Breast epithelium (tissue), 4 donors: Measurements from ENCODE around the gene UBL4B. TPM values are rescaled to one million over a fixed set of nuclear protein-coding genes. Genes with fewer than 3 reads are reported as not detected.

Source experiments
- DNase-seq, 2 donors: peaks; one replicate each; pipeline ENCODE4 v3.0.0-alpha.2; 2019; ENCODE audit warnings: low spot score in 2 of 2
- H3K27ac ChIP-seq, 2 donors: fragments of 200-600 bp; sonication (generic) in 1 of 2; one replicate each; pipeline ENCODE4 v1.5.1; 2016 to 2019; ENCODE audit warnings: mild to moderate bottlenecking in 1 of 2
- H3K27me3 ChIP-seq, 2 donors: fragments of 200-600 bp; sonication (generic) in 1 of 2; one replicate each; pipeline versions ENCODE4 v1.5.1 to v1.6.0; 2017 to 2019; ENCODE audit warnings: control low read depth in 1 of 2, mild to moderate bottlenecking in 1 of 2
- H3K36me3 ChIP-seq: fragments of 200-600 bp; one replicate; pipeline ENCODE4 v1.5.1; 2019
- H3K4me1 ChIP-seq, 2 donors: fragments of 200-600 bp; sonication (generic); one replicate each; pipeline ENCODE4 v1.5.1; 2016 to 2019; ENCODE audit warnings: control low read depth in 1 of 2
- H3K4me3 ChIP-seq, 3 donors: fragments of 200-600 bp; sonication (generic); 1 replicate in 2 of 3; 2 replicates in 1 of 3; pipeline ENCODE4 v1.5.1; 2016 to 2019; ENCODE audit warnings: mild to moderate bottlenecking in 3 of 3, moderate library complexity in 2 of 3
- H3K9me3 ChIP-seq, 2 donors: fragments of 200-600 bp; sonication (generic) in 1 of 2; one replicate each; pipeline ENCODE4 v1.5.1; 2016 to 2019; ENCODE audit warnings: control low read depth in 1 of 2
- POLR2A ChIP-seq: fragments of 450-650 bp; IDR thresholded peaks from one replicate; pipeline ENCODE4 v1.6.1; 2016; ENCODE audit warnings: antibody characterized with exemption, mild to moderate bottlenecking, moderate library complexity
- POLR2AphosphoS5 ChIP-seq, 3 donors: sonication (generic); formaldehyde crosslinking; IDR thresholded peaks; one replicate each; pipeline ENCODE4 v1.6.1; 2017; ENCODE audit warnings: antibody characterized with exemption in 3 of 3
- intact Hi-C: fragments of 100-400 bp; cut with DNase I; formaldehyde crosslinking; loops from one replicate; pipeline ENCODE4 v1.15.1; 2023; ENCODE audit warnings: low total_unique reads
- total RNA-seq, 3 donors: library from RNA; depleted of rRNA; stranded (reverse); fragments of >200 nt; gene quantifications; one replicate each; pipeline ENCODE4 v1.1.0, GENCODE V29; 2016
- TF ChIP-seq, protein P1 (sequence below), 3 donors: fragments of 450-650 bp; IDR thresholded peaks; one replicate each; pipeline ENCODE4 v1.5.1; 2016 to 2017; ENCODE audit warnings: antibody characterized with exemption in 3 of 3, mild to moderate bottlenecking in 3 of 3, moderate library complexity in 3 of 3

Gene UBL4B
- total RNA-seq, 3 donors from 2014 or later, result 0.29 to 1.6 (median 0.96) TPM

DNA sequence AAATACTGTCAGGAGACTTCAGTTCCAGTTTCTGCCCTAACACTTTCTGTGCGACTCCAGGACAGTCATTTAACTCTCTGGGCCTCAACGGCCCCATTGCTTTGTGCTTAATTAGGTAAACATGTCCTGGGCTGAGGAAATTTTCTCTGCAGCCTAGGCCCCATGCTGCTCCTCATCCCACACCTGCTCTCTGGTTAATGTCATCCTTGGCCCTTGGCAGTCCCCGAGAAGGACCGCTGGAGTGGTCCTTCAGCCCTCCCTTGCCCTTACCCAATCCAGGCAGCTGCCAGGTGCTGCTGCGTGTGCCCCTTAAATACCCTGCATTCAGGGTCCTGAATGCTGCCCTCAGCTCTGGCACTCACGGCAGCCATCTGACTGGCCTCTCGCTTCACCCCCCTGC is 18.7 kb downstream of the UBL4B start:
- Histone ChIP-seq H3K4me1 (no peaks in the 10 kb centered on the region), H3K9me3 (no peaks in the 10 kb centered on the region), H3K36me3 (no peaks in the 10 kb centered on the region), H3K27ac (no peak overlapping the region), H3K27me3 (peaks cover 0 to 18% of the 10 kb centered on the region in 2 donors), H3K4me3 (no peak overlapping the region)
- no peak for TF ChIP-seq POLR2A
- TF ChIP-seq, protein P1, sequence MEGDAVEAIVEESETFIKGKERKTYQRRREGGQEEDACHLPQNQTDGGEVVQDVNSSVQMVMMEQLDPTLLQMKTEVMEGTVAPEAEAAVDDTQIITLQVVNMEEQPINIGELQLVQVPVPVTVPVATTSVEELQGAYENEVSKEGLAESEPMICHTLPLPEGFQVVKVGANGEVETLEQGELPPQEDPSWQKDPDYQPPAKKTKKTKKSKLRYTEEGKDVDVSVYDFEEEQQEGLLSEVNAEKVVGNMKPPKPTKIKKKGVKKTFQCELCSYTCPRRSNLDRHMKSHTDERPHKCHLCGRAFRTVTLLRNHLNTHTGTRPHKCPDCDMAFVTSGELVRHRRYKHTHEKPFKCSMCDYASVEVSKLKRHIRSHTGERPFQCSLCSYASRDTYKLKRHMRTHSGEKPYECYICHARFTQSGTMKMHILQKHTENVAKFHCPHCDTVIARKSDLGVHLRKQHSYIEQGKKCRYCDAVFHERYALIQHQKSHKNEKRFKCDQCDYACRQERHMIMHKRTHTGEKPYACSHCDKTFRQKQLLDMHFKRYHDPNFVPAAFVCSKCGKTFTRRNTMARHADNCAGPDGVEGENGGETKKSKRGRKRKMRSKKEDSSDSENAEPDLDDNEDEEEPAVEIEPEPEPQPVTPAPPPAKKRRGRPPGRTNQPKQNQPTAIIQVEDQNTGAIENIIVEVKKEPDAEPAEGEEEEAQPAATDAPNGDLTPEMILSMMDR (IDR thresholded peaks at IDR 0.05), result no peak
- no peak for TF ChIP-seq POLR2AphosphoS5 (IDR thresholded peaks at IDR 0.05)
- intact Hi-C loops, result no loop called here
- no peak for DNase-seq

DNA sequence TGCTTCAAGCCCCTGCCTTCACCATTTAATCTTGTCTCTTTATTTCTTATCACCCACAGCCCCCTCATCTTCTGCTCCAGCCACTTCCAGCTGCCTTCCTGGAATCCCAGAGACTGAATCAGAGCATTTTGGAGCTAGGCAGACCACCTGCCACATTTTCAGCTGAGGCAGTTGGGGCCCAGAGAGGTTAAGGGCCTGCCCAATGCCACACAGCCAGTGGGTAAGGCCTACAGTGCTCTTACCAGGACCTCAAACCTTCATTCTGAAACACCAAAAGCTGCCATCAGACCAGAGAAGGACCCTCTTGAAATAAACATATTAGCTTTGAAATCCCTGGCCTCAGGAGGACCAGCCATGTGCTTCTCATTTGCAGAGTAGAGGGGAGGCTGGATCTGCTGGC is 20.4 kb downstream of the UBL4B start:
- Histone ChIP-seq H3K36me3 (no peaks in the 10 kb centered on the region), H3K4me1 (no peaks in the 10 kb centered on the region), H3K27me3 (peaks cover 0 to 28% of the 10 kb centered on the region in 2 donors), H3K27ac (no peak overlapping the region), H3K9me3 (no peaks in the 10 kb centered on the region), H3K4me3 (no peak overlapping the region)
- no peak for DNase-seq
- intact Hi-C loops, result no loop called here
- TF ChIP-seq POLR2AphosphoS5 (IDR thresholded peaks at IDR 0.05), result no peak
- no peak for TF ChIP-seq POLR2A
- TF ChIP-seq, protein P1 (IDR thresholded peaks at IDR 0.05), result no peak

DNA sequence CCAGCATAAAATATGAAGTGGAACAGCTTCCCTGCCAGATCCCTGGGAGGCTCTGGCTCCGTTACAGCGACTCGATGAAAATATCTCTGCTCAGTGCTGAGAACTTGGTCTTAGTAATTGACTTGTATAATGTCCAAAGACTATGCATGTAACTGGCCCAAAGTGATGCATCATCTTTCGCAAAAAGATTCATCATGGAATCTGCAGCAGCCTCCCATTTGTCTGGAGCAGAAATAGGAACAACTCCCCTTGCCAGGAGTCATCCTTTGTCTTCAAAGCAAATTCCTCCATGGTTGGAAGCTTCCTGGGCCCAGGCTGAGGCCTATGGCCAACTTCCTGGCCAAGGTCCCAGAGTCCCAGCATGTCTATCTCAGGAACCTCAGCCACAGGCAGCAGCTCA is 21.2 kb downstream of the UBL4B start:
- peaks cover 0 to 34% of the 10 kb centered on the region in 2 donors for H3K27me3 ChIP-seq
- H3K4me1 ChIP-seq, result no peaks in the 10 kb centered on the region
- H3K4me3 ChIP-seq, result no peak overlapping the region
- no peaks in the 10 kb centered on the region for H3K9me3 ChIP-seq
- H3K27ac ChIP-seq, result no peak overlapping the region
- no peak for DNase-seq
- intact Hi-C loops, result no loop called here
- H3K36me3 ChIP-seq, result no peaks in the 10 kb centered on the region
- TF ChIP-seq POLR2AphosphoS5 (IDR thresholded peaks at IDR 0.05), result no peak
- TF ChIP-seq, protein P1 (IDR thresholded peaks at IDR 0.05), result no peak
- no peak for TF ChIP-seq POLR2A

DNA sequence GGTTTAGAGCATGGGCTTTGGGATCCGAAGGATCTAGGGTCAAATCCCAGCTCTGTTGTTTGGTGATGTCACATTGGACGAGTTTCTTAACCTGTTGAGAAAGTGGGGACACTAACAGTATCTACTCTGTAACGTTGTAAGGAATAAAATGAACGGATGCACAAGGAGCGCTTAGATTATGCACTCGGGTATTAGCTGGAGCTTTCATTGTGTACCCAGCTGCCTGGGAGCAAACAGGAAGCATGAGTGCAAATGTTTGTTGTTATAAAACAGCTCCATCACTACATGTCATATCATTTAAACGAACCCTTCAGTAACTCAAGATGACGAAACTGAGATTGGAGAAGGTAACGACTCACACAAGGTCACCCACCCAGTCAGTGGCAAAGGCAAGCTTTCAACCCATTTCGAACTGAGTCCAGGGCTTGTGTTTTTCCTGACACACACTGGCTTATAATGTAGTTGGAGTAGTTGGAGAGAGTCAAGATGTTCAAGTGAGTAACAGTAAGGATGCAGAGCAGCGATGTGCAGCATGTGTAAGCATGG is 21.9 kb downstream of the UBL4B start:
- H3K27me3 ChIP-seq, result peaks cover 0 to 34% of the 10 kb centered on the region in 2 donors
- H3K36me3 ChIP-seq, result no peaks in the 10 kb centered on the region
- intact Hi-C loops, result no loop called here
- DNase-seq, result no peak
- no peaks in the 10 kb centered on the region for H3K9me3 ChIP-seq
- no peaks in the 10 kb centered on the region for H3K4me1 ChIP-seq
- no peak overlapping the region for H3K4me3 ChIP-seq
- H3K27ac ChIP-seq, result no peak overlapping the region
- no peak for TF ChIP-seq POLR2AphosphoS5 (IDR thresholded peaks at IDR 0.05)
- TF ChIP-seq POLR2A, result no peak
- TF ChIP-seq, protein P1 (IDR thresholded peaks at IDR 0.05), result no peak

DNA sequence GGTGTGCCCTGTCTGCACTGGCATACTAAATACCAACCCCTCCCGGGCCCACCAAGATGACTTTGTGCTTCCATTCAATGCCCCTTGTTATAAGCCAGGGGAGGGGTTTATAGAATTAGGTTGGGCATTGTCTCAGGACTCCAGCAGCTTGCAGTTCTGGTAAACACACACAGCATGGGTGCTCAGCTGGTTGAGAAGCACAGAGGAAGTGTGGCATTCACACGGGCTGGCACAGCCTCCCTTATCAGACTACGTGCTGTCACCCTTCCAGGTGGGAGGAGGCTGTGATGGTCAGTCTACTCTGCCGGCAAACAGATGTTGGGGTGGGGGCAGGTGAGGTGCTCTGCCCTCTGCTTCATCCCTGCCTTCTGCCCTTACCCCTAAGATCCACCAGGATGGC is 23.0 kb downstream of the UBL4B start:
- no peaks in the 10 kb centered on the region for H3K36me3 ChIP-seq
- no peak for DNase-seq
- H3K4me3 ChIP-seq, result no peak overlapping the region
- H3K4me1 ChIP-seq, result no peaks in the 10 kb centered on the region
- intact Hi-C loops, result no loop called here
- H3K27me3 ChIP-seq, result peaks cover 0 to 23% of the 10 kb centered on the region in 2 donors
- TF ChIP-seq POLR2A (no peak), POLR2AphosphoS5 (IDR thresholded peaks at IDR 0.05) (no peak)
- TF ChIP-seq, protein P1 (IDR thresholded peaks at IDR 0.05), result no peak
- no peak overlapping the region for H3K27ac ChIP-seq
- H3K9me3 ChIP-seq, result no peaks in the 10 kb centered on the region
